A549 treated with CpdA at 1 μM for 4 hours (cell line): ENCODE results near the gene TNNI2. TPM values are rescaled to one million over a fixed set of nuclear protein-coding genes. Genes with fewer than 3 reads are reported as not detected.

Source experiments
- total RNA-seq: library from RNA; stranded (reverse); fragments of 200-300 nt; extraction: Qiagen RNA extraction; gene quantifications from 5 replicates; pipeline ENCODE4 v1.2.3, GENCODE V29; 2022; ENCODE audit warnings: low read depth

The TNNI2 gene
- 0.21 TPM in 1 of 5 replicates, not detected in the others for total RNA-seq

DNA sequence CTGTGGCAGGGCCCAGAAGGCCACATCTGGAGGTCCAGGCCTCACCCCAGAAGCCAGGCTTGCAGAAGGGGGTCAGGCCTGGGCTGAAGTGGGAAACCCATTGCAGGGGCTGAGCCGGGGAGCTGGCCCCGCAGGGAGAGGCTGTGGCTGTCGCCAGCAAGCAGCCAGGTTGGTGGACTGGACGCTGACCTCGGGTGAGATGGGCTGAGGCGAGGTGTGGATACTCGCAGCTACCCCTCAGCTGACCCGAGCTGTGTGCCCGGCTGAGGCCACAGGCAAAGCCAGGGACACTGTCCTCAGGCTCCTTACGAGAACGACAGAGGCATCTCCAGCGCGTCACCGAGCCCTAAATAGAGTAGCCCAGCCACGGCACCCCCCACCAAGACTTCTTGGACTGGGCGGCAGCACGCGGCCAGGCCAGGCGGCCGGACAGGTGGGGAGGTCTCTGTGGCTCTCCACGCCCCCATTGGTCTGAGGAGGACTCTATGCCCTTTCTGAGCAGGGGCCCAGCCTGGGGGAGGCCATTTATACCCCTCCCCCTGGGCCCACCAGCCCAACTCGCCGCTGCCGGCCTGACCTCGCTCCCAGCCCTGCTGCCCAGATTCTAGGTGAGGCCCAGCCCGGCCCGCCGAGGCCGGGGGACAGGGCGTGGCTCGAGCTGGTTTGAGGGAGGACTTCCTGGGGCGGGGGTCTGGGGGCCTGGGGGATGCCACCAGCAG is at the start of gene TNNI2:
Gene TNNI2, plus strand, starts transcription at position 556 of the 719 bp plus-strand sequence. CDS start 716 bp downstream, outside the sequence.

DNA sequence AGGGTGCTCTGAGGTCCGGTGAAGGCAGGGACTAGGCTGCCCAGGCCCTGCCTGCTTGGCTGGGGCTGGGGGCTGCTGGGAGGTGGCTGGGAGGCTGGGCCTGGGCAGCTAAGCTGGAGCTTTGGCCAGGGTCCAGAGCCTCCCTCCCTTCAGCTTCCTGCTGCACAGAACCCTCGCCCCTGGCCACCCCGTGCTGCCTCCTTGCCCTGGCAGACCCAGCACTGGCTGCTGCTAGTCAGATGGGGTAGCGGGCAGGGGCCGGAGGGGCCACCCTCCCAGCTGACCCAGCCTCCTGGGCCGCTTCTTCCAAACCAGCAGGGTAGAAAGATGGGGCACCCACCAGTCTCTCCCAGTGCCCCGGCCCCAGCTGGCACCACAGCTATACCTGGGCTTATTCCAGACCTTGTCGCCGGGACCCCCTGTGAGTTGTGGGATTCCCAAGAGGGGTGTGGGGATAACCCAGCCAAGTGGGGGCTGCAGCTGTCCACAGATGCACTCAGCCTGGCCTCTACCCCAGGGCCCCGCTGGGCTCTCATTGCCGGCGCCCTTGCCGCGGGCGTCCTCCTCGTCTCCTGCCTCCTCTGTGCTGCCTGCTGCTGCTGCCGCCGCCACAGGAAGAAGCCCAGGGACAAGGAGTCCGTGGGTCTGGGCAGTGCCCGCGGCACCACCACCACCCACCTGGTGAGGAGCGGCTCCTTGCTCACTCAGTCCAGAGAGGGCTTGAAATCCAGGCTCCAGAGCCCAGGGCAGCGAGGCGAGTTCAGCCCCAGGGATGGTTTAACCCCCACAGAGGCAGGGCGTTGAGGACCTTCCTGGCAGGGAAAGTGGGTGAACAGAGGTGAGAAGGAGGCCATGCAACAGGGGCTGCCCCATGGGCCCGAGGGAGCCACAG is 3.8 kb upstream of the TNNI2 start, which contains the start of gene SYT8:
Gene SYT8, plus strand, starts transcription at position 212 of the 892 bp plus-strand sequence. Its CDS starts 116 bp downstream, at position 328.

DNA sequence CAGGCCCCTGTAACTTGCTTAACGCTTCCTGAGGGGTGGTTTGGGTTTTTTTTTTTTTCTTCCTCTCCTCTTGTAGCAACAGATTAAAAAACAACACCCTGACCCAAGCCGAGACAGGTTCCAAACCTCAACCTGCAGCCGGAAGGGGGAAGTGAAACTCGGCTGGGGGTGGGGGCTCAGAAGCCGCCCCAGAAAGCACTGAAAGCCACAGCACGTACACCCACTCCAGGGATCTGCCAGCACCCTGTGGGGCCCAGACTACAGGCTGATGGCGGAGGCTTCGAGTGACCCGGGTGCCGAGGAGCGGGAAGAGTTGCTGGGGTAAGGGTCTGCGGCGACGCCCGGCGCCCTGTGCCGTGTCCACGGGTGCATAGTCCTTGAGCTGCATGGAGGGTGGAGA is 14.1 kb downstream of the TNNI2 start, which contains the start of gene LSP1:
Gene LSP1, plus strand, starts transcription at position 208 of the 400 bp plus-strand sequence. Its CDS starts 61 bp downstream, at position 269.

Other genes starting within 250 kb of the TNNI2 start
- gene KRTAP5-2, start 240.7 kb upstream of the TNNI2 start, total RNA-seq = not detected in 5 replicates
- not detected in 5 replicates for gene KRTAP5-3, start 230.5 kb upstream of the TNNI2 start, total RNA-seq
- not detected in 5 replicates for gene KRTAP5-4, start 216.8 kb upstream of the TNNI2 start, total RNA-seq
- not detected in 5 replicates for gene KRTAP5-5, start 209.2 kb upstream of the TNNI2 start, total RNA-seq
- not detected in 5 replicates for gene KRTAP5-6, start 141.8 kb upstream of the TNNI2 start, total RNA-seq
- 0.79 to 1.9 TPM (median 1.0 TPM) in 5 replicates for gene IFITM10, start 88.4 kb upstream of the TNNI2 start, total RNA-seq
- 340 to 543 TPM (median 476 TPM) in 5 replicates for gene CTSD, start 75.1 kb upstream of the TNNI2 start, total RNA-seq
- gene SYT8, start 4.0 kb upstream of the TNNI2 start, total RNA-seq = 0.02 to 0.23 TPM in 2 of 5 replicates, not detected in the others
- 0.96 to 1.3 TPM (median 1.2 TPM) in 5 replicates for gene LSP1, start 14.1 kb downstream of the TNNI2 start, total RNA-seq
- 0.02 TPM in 1 of 5 replicates, not detected in the others for gene PRR33, start 52.9 kb downstream of the TNNI2 start, total RNA-seq
- not detected in 5 replicates for gene TNNT3, start 80.7 kb downstream of the TNNI2 start, total RNA-seq
- gene MRPL23, start 108.4 kb downstream of the TNNI2 start, total RNA-seq = 147 to 160 TPM (median 156 TPM) in 5 replicates
- gene H19, start 158.9 kb downstream of the TNNI2 start, total RNA-seq = 7.0 to 13.2 TPM (median 9.8 TPM) in 5 replicates